HepG2 (cell line): ENCODE results near the gene KLHL17. TPM values are rescaled to one million over a fixed set of nuclear protein-coding genes. Genes with fewer than 3 reads are reported as not detected.

Source experiments
- EED ChIP-seq: sonication (generic); formaldehyde crosslinking; IDR thresholded peaks from 2 replicates; pipeline ENCODE4 v1.5.0; 2020; ENCODE audit warnings: mild to moderate bottlenecking, missing genetic modification reagents
- KMT2B ChIP-seq: IDR thresholded peaks from 2 replicates; pipeline ENCODE4 v1.6.1; 2016; ENCODE audit warnings: missing genetic modification reagents, missing compliant biosample characterization
- LCORL ChIP-seq, 2 experiments: fragments of 450-650 bp in 1 of 2; sonication (generic) in 1 of 2; formaldehyde crosslinking in 1 of 2; IDR thresholded peaks; 2 replicates each; pipeline versions ENCODE4 v1.5.0 to v1.6.1; 2017 to 2020; ENCODE audit warnings: antibody characterized with exemption in 1 of 2, missing genetic modification reagents in 1 of 2
- MED1 ChIP-seq: sonication (generic); formaldehyde crosslinking; IDR thresholded peaks from 2 replicates; pipeline ENCODE4 v1.4.0; 2020; ENCODE audit warnings: missing genetic modification reagents
- PRMT3 ChIP-seq: sonication (generic); formaldehyde crosslinking; IDR thresholded peaks from 2 replicates; pipeline ENCODE4 v1.8.1; 2022; ENCODE audit warnings: low read depth, mild to moderate bottlenecking, moderate library complexity, missing genetic modification reagents, borderline replicate concordance
- PTBP1 ChIP-seq: fragments of 200-400 bp; formaldehyde crosslinking; IDR thresholded peaks from 2 replicates; pipeline ENCODE4 v1.6.1; 2018; ENCODE audit warnings: low read length, low read depth; ENCODE audit not compliant: poor library complexity, severe bottlenecking
- SNAI1 ChIP-seq: sonication (generic); formaldehyde crosslinking; IDR thresholded peaks from 2 replicates; pipeline ENCODE4 v1.5.0; 2020; ENCODE audit warnings: mild to moderate bottlenecking, missing genetic modification reagents, borderline replicate concordance
- ZMAT3 ChIP-seq: sonication (generic); formaldehyde crosslinking; conservative IDR thresholded peaks from 2 replicates; pipeline ENCODE4 v1.7.0; 2021; ENCODE audit warnings: missing genetic modification reagents
- ZNF317 ChIP-seq: sonication (generic); formaldehyde crosslinking; IDR thresholded peaks from 2 replicates; pipeline ENCODE4 v1.5.0; 2020; ENCODE audit warnings: mild to moderate bottlenecking, missing genetic modification reagents
- ZNF841 ChIP-seq: sonication (generic); formaldehyde crosslinking; IDR thresholded peaks from 2 replicates; pipeline ENCODE4 v1.8.1; 2023; ENCODE audit warnings: missing genetic modification reagents, borderline replicate concordance
- polyA plus RNA-seq, 8 experiments: library from polyadenylated mRNA; depleted of rRNA in 3 of 8; stranded (reverse) in 7 of 8; unstranded in 1 of 8; fragments of >200 nt; fragmentation: Illumina TruSeq in 4 of 8; extraction: Trizol in 4 of 8; gene quantifications; 2 replicates each; pipeline versions ENCODE4 v1.2.1 to v1.2.3, GENCODE V29; 2011 to 2016; ENCODE audit warnings: low read depth in 4 of 8, missing spikeins in 1 of 8, mixed read lengths in 1 of 8; ENCODE audit not compliant: insufficient read depth in 1 of 8
- total RNA-seq, 5 experiments: library from RNA; depleted of rRNA; stranded (reverse); fragments of >200 nt; fragmentation: Illumina TruSeq; extraction: Trizol; gene quantifications; 2 replicates each; pipeline ENCODE4 v1.2.3, GENCODE V29; 2016; ENCODE audit warnings: low read depth in 1 of 5
- TF ChIP-seq, protein P1 (sequence below): IDR thresholded peaks from 2 replicates; pipeline ENCODE4 v1.6.1; 2016; ENCODE audit warnings: low read depth, control low read depth
- TF ChIP-seq, protein P2 (sequence below): sonication (generic); formaldehyde crosslinking; conservative IDR thresholded peaks from 2 replicates; pipeline ENCODE4 v1.4.0; 2020; ENCODE audit warnings: mild to moderate bottlenecking, missing genetic modification reagents, moderate library complexity
- TF ChIP-seq, protein P3 (sequence below), 2 experiments: sonication (generic) in 1 of 2; formaldehyde crosslinking in 1 of 2; IDR thresholded peaks; 2 replicates each; pipeline versions ENCODE4 v1.4.0 to v1.6.1; 2018 to 2020; ENCODE audit warnings: missing genetic modification reagents in 2 of 2, borderline replicate concordance in 1 of 2, low read depth in 1 of 2, mild to moderate bottlenecking in 1 of 2, missing biosample characterization in 1 of 2
- TF ChIP-seq, protein P4 (sequence below): sonication (generic); formaldehyde crosslinking; IDR thresholded peaks from 2 replicates; pipeline ENCODE4 v1.5.0; 2020; ENCODE audit warnings: missing genetic modification reagents
- TF ChIP-seq, protein P5 (sequence below): sonication (generic); formaldehyde crosslinking; IDR thresholded peaks from 2 replicates; pipeline ENCODE4 v1.4.0; 2020; ENCODE audit warnings: missing genetic modification reagents

KLHL17 gene
- total and polyA plus RNA-seq, 2 of the 13 experiments (the other 11 are each of a cell fraction or from before 2014, with no cell fraction given) = 9.3 to 24.7 TPM

DNA sequence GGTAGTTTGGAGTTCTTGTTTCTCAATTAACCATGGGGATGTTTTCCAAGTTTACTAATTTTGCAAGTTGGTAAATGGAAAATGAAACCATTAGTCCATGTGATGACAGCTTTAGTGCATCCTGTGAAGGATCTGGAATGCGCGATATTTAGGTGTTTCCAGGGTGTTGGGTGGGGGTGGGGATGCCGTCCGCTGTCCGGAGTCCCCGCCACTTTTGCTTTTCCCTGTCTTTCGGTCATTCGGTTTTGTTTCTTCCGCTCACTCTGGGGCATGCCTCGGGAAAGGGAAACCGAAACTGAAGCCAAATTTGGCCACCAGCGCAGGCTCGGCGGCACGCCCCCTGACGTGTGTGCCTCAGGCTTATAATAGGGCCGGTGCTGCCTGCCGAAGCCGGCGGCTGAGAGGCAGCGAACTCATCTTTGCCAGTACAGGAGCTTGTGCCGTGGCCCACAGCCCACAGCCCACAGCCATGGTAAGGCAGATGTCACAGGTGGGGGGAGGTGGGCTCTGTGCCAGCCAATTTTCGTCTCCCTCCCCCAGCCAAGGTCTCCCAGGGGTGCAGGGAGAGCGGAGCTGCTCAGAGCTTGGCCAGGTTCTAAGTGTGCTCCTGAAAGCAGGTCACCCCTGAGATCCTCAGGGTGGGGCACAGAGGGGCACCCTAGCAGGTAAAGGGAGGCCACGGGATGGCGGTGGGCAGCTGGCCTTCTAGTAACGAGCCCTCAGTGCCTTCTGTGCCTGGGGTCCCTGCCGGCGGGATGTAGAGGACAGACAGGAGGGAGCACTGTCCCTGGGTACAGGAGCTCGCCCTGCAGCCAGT is 52.9 kb downstream of the KLHL17 start, which contains the start of gene ISG15 (continued):
- TF ChIP-seq, protein P1, sequence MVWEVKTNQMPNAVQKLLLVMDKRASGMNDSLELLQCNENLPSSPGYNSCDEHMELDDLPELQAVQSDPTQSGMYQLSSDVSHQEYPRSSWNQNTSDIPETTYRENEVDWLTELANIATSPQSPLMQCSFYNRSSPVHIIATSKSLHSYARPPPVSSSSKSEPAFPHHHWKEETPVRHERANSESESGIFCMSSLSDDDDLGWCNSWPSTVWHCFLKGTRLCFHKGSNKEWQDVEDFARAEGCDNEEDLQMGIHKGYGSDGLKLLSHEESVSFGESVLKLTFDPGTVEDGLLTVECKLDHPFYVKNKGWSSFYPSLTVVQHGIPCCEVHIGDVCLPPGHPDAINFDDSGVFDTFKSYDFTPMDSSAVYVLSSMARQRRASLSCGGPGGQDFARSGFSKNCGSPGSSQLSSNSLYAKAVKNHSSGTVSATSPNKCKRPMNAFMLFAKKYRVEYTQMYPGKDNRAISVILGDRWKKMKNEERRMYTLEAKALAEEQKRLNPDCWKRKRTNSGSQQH (CRISPR knock-in tag) = no peak
- TF ChIP-seq ZNF317 (CRISPR knock-in tag) (0 out of 2 replicates have a peak, but pooled peaks have one; percentile 64), PRMT3 (CRISPR knock-in tag) (0 out of 2 replicates have a peak, but pooled peaks have one; percentile 57), LCORL (IDR thresholded peaks at IDR 0.05) (no peak), LCORL (CRISPR knock-in tag; IDR thresholded peaks at IDR 0.05) (peak; percentile 98), ZNF841 (CRISPR knock-in tag) (no peak), MED1 (CRISPR knock-in tag) (0 out of 2 replicates have a peak, but pooled peaks have one; percentile 20), PTBP1 (no peak), ZMAT3 (CRISPR knock-in tag) (peak; percentile 53; the same call in 1 of the 2 replicates), SNAI1 (0 out of 2 replicates have a peak, but pooled peaks have one; percentile 57), EED (CRISPR knock-in tag) (0 out of 2 replicates have a peak, but pooled peaks have one; percentile 67), KMT2B (CRISPR knock-in tag) (peak; percentile 55; the same call in 1 of the 2 replicates)
- TF ChIP-seq, protein P2, sequence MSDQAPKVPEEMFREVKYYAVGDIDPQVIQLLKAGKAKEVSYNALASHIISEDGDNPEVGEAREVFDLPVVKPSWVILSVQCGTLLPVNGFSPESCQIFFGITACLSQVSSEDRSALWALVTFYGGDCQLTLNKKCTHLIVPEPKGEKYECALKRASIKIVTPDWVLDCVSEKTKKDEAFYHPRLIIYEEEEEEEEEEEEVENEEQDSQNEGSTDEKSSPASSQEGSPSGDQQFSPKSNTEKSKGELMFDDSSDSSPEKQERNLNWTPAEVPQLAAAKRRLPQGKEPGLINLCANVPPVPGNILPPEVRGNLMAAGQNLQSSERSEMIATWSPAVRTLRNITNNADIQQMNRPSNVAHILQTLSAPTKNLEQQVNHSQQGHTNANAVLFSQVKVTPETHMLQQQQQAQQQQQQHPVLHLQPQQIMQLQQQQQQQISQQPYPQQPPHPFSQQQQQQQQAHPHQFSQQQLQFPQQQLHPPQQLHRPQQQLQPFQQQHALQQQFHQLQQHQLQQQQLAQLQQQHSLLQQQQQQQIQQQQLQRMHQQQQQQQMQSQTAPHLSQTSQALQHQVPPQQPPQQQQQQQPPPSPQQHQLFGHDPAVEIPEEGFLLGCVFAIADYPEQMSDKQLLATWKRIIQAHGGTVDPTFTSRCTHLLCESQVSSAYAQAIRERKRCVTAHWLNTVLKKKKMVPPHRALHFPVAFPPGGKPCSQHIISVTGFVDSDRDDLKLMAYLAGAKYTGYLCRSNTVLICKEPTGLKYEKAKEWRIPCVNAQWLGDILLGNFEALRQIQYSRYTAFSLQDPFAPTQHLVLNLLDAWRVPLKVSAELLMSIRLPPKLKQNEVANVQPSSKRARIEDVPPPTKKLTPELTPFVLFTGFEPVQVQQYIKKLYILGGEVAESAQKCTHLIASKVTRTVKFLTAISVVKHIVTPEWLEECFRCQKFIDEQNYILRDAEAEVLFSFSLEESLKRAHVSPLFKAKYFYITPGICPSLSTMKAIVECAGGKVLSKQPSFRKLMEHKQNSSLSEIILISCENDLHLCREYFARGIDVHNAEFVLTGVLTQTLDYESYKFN = peak; percentile 25; the same call in 1 of the 2 replicates
- TF ChIP-seq, protein P3, sequence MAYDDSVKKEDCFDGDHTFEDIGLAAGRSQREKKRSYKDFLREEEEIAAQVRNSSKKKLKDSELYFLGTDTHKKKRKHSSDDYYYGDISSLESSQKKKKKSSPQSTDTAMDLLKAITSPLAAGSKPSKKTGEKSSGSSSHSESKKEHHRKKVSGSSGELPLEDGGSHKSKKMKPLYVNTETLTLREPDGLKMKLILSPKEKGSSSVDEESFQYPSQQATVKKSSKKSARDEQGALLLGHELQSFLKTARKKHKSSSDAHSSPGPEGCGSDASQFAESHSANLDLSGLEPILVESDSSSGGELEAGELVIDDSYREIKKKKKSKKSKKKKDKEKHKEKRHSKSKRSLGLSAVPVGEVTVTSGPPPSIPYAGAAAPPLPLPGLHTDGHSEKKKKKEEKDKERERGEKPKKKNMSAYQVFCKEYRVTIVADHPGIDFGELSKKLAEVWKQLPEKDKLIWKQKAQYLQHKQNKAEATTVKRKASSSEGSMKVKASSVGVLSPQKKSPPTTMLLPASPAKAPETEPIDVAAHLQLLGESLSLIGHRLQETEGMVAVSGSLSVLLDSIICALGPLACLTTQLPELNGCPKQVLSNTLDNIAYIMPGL (CRISPR knock-in tag; IDR thresholded peaks at IDR 0.05; ENCODE audit: borderline replicate concordance in 1 of 2, low read depth in 1 of 2) = peak; percentile 5 to 43; a peak in 3 of 4 replicates
- TF ChIP-seq, protein P4, sequence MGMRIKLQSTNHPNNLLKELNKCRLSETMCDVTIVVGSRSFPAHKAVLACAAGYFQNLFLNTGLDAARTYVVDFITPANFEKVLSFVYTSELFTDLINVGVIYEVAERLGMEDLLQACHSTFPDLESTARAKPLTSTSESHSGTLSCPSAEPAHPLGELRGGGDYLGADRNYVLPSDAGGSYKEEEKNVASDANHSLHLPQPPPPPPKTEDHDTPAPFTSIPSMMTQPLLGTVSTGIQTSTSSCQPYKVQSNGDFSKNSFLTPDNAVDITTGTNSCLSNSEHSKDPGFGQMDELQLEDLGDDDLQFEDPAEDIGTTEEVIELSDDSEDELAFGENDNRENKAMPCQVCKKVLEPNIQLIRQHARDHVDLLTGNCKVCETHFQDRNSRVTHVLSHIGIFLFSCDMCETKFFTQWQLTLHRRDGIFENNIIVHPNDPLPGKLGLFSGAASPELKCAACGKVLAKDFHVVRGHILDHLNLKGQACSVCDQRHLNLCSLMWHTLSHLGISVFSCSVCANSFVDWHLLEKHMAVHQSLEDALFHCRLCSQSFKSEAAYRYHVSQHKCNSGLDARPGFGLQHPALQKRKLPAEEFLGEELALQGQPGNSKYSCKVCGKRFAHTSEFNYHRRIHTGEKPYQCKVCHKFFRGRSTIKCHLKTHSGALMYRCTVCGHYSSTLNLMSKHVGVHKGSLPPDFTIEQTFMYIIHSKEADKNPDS (CRISPR knock-in tag) = no peak
- TF ChIP-seq, protein P5, sequence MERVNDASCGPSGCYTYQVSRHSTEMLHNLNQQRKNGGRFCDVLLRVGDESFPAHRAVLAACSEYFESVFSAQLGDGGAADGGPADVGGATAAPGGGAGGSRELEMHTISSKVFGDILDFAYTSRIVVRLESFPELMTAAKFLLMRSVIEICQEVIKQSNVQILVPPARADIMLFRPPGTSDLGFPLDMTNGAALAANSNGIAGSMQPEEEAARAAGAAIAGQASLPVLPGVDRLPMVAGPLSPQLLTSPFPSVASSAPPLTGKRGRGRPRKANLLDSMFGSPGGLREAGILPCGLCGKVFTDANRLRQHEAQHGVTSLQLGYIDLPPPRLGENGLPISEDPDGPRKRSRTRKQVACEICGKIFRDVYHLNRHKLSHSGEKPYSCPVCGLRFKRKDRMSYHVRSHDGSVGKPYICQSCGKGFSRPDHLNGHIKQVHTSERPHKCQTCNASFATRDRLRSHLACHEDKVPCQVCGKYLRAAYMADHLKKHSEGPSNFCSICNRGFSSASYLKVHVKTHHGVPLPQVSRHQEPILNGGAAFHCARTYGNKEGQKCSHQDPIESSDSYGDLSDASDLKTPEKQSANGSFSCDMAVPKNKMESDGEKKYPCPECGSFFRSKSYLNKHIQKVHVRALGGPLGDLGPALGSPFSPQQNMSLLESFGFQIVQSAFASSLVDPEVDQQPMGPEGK (CRISPR knock-in tag) = peak; percentile 52; the same call in 1 of the 2 replicates
